Gastroesophageal sphincter (tissue), 3 donors: Measurements from ENCODE around the gene C3orf70.

Experiments used
- CTCF ChIP-seq, 4 experiments: fragments of 200-600 bp in 2 of 4; fragments of 450-650 bp in 2 of 4; sonication (generic) in 1 of 4; IDR thresholded peaks; one replicate each; pipeline ENCODE4 v1.5.1; 2017 to 2019; ENCODE audit warnings: antibody characterized with exemption in 4 of 4, mild to moderate bottlenecking in 2 of 4, moderate library complexity in 2 of 4
- EP300 ChIP-seq: sonication (generic); formaldehyde crosslinking; IDR thresholded peaks from one replicate; pipeline ENCODE4 v1.6.1; 2017; ENCODE audit warnings: antibody characterized with exemption, mild to moderate bottlenecking

- TF ChIP-seq CTCF (IDR thresholded peaks at IDR 0.05) (no peak), EP300 (no peak)
These were observed 110.4 kb downstream of the C3orf70 start for GRCh38 chr3:185042312-185043050.
